Panc1 (cell line): Measurements from ENCODE around the gene SLC16A8. TPM values are rescaled to one million over a fixed set of nuclear protein-coding genes. Genes with fewer than 3 reads are reported as not detected.

ENCODE experiments used
- ATAC-seq: fragments of 200-7000 bp; cut with Tn5 transposase; 2 replicates; pipeline ENCODE4 v1.9.1; 2020; ENCODE audit warnings: mild to moderate bottlenecking, moderate library complexity
- BruUV-seq: library from RNA; stranded (reverse); fragments of 400-500 nt; replicated peaks from 2 replicates; lab custom pipeline; 2021; lab: Mats Ljungman, UMichigan
- CTCF ChIA-PET: fragments of 300-600 bp; sonication (Branson Sonifier 250); formaldehyde crosslinking; loops from one replicate; lab custom pipeline; 2022; ENCODE audit warnings: antibody characterized with exemption; lab: Charles Lee
- POLR2A ChIA-PET: fragments of 300-600 bp; sonication (Branson Sonifier 250); formaldehyde crosslinking; loops from one replicate; lab custom pipeline; 2022; ENCODE audit warnings: antibody characterized with exemption; lab: Charles Lee
- DNase-seq: peaks from one replicate; pipeline ENCODE4 v3.0.0-alpha.2; 2010; ENCODE audit warnings: low read depth, low spot score
- H3K27ac ChIP-seq: 2 replicates; pipeline ENCODE4 v1.5.1; 2011; ENCODE audit warnings: mild to moderate bottlenecking, low read length, inconsistent platforms
- H3K27me3 ChIP-seq: fragments of 200-500 bp; sonication (Bioruptor generic); 2 replicates; pipeline ENCODE4 v1.6.0; 2014; ENCODE audit warnings: low read length, inconsistent platforms; ENCODE audit not compliant: control insufficient read depth, insufficient read depth
- H3K36me3 ChIP-seq: fragments of 200-500 bp; sonication (Bioruptor generic); 2 replicates; pipeline ENCODE4 v1.5.1; 2014; ENCODE audit warnings: inconsistent platforms, mild to moderate bottlenecking, low read length, moderate library complexity; ENCODE audit not compliant: control insufficient read depth, insufficient read depth
- H3K4me1 ChIP-seq: 2 replicates; pipeline ENCODE4 v1.5.1; 2011; ENCODE audit warnings: inconsistent platforms, mild to moderate bottlenecking, low read length, moderate library complexity; ENCODE audit not compliant: control insufficient read depth, insufficient read depth
- H3K4me3 ChIP-seq, 2 experiments: 2 replicates each; pipeline ENCODE4 v1.5.1; 2011 to 2012; ENCODE audit warnings: low read depth in 2 of 2, low read length in 2 of 2, mild to moderate bottlenecking in 2 of 2, inconsistent platforms in 1 of 2, moderate library complexity in 1 of 2
- H3K9me3 ChIP-seq: fragments of 200-500 bp; sonication (Bioruptor generic); 2 replicates; pipeline ENCODE4 v1.5.1; 2014; ENCODE audit warnings: low read depth, mild to moderate bottlenecking, inconsistent platforms, low read length, moderate library complexity; ENCODE audit not compliant: control insufficient read depth, insufficient read depth
- POLR2AphosphoS5 ChIP-seq: IDR thresholded peaks from 2 replicates; pipeline ENCODE4 v1.6.1; 2012; ENCODE audit warnings: mild to moderate bottlenecking, low read depth, low read length, moderate library complexity
- SIN3A ChIP-seq: IDR thresholded peaks from 2 replicates; pipeline ENCODE4 v1.6.1; 2012; ENCODE audit warnings: low read depth, mild to moderate bottlenecking, low read length, moderate library complexity, borderline replicate concordance; ENCODE audit not compliant: insufficient read depth
- TCF7L2 ChIP-seq: IDR thresholded peaks from 2 replicates; pipeline ENCODE4 v1.6.1; 2011; ENCODE audit warnings: mild to moderate bottlenecking, low read depth, low read length, inconsistent platforms
- in situ Hi-C: cut with HindIII; loops from 2 replicates; pipeline ENCODE4 v1.10.0; 2016; ENCODE audit warnings: low sequenced_read_pairs, low pct_unique_long_range_greater_than_20kb
- intact Hi-C: fragments of 100-400 bp; cut with micrococcal nuclease; formaldehyde crosslinking; loops from one replicate; pipeline ENCODE4 v1.10.0; 2022; ENCODE audit not compliant: unreplicated experiment
- total RNA-seq: library from RNA; stranded (reverse); gene quantifications from one replicate; pipeline ENCODE4 v1.2.1, GENCODE V29; 2021; ENCODE audit not compliant: unreplicated experiment
- TF ChIP-seq, protein P1 (sequence below), 2 experiments: IDR thresholded peaks; 2 replicates each; pipeline ENCODE4 v1.6.1; 2011 to 2012; ENCODE audit warnings: low read depth in 2 of 2, control low read depth in 1 of 2, low read length in 1 of 2, mild to moderate bottlenecking in 1 of 2, moderate library complexity in 1 of 2; ENCODE audit not compliant: insufficient read depth in 1 of 2
- TF ChIP-seq, protein P2 (sequence below): fragments of 450-650 bp; IDR thresholded peaks from 2 replicates; pipeline ENCODE4 v1.5.1; 2017; ENCODE audit warnings: mild to moderate bottlenecking

Gene SLC16A8
- total RNA-seq, 1 experiment from 2014 or later: not detected

DNA sequence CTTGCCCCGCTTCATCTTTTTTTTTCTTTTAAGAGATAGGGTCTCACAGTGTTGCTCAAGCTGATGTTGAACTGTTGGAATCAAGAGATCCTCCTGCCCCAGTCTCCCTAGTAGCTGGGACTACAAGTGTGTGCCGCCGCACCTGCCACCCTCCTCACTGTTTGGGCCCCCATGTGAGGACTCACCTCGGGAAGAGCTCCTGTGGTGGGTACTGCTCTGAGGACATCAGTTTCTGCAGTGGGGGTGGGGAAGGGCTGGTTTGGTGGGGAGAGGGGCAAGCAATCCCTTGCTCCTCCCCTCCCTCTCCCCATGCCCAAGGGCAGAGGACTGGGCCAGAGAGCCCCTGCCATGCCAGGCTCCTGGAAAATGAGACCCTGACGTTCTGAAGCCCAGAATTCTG lies 1.5 kb upstream of the SLC16A8 start:
- CTCF ChIA-PET: interaction anchor here (0.5 to 1.3 kb wide), 2 partner anchors 12 to 393 kb away, joined by 3 to 8 read pairs; no protein-coding TSS in a partner anchor
- no TSS peak for BruUV-seq

DNA sequence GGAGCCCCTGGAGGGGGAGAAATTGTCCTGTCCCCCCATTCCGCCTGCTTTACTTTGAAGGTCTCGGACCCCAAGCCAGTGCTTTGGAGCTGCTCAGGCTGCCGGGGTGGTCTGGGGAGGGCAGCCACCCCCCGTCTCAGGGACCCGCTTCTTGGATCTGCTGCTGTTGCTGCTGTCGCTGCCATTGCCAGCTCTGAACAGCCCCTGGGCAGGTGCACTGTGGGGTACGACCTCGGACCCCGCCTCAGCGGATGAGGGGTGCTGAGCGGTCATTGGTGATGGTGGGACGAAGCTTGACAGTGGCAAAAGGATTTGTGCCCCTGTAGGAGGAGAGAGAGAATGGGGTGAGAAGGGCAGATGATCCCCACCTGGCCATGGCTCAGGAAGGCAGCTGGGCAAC lies 1.1 kb upstream of the SLC16A8 start:
- no peak for ATAC-seq
- no peaks in the 10 kb centered on the region for H3K36me3 ChIP-seq
- no peak overlapping the region for H3K27ac ChIP-seq
- in situ Hi-C loops: no loop called here
- no peak overlapping the region for H3K4me3 ChIP-seq
- no peaks in the 10 kb centered on the region for H3K9me3 ChIP-seq
- intact Hi-C loops: no loop called here
- BruUV-seq: no TSS peak
- no peak for DNase-seq
- TF ChIP-seq SIN3A (no peak), POLR2AphosphoS5 (no peak)
- TF ChIP-seq, protein P1, sequence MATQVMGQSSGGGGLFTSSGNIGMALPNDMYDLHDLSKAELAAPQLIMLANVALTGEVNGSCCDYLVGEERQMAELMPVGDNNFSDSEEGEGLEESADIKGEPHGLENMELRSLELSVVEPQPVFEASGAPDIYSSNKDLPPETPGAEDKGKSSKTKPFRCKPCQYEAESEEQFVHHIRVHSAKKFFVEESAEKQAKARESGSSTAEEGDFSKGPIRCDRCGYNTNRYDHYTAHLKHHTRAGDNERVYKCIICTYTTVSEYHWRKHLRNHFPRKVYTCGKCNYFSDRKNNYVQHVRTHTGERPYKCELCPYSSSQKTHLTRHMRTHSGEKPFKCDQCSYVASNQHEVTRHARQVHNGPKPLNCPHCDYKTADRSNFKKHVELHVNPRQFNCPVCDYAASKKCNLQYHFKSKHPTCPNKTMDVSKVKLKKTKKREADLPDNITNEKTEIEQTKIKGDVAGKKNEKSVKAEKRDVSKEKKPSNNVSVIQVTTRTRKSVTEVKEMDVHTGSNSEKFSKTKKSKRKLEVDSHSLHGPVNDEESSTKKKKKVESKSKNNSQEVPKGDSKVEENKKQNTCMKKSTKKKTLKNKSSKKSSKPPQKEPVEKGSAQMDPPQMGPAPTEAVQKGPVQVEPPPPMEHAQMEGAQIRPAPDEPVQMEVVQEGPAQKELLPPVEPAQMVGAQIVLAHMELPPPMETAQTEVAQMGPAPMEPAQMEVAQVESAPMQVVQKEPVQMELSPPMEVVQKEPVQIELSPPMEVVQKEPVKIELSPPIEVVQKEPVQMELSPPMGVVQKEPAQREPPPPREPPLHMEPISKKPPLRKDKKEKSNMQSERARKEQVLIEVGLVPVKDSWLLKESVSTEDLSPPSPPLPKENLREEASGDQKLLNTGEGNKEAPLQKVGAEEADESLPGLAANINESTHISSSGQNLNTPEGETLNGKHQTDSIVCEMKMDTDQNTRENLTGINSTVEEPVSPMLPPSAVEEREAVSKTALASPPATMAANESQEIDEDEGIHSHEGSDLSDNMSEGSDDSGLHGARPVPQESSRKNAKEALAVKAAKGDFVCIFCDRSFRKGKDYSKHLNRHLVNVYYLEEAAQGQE (IDR thresholded peaks at IDR 0.05; ENCODE audit: insufficient read depth in 1 of 2, low read depth in 2 of 2, low read length in 1 of 2): no peak
- TF ChIP-seq, protein P2, sequence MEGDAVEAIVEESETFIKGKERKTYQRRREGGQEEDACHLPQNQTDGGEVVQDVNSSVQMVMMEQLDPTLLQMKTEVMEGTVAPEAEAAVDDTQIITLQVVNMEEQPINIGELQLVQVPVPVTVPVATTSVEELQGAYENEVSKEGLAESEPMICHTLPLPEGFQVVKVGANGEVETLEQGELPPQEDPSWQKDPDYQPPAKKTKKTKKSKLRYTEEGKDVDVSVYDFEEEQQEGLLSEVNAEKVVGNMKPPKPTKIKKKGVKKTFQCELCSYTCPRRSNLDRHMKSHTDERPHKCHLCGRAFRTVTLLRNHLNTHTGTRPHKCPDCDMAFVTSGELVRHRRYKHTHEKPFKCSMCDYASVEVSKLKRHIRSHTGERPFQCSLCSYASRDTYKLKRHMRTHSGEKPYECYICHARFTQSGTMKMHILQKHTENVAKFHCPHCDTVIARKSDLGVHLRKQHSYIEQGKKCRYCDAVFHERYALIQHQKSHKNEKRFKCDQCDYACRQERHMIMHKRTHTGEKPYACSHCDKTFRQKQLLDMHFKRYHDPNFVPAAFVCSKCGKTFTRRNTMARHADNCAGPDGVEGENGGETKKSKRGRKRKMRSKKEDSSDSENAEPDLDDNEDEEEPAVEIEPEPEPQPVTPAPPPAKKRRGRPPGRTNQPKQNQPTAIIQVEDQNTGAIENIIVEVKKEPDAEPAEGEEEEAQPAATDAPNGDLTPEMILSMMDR: no peak
- no peaks in the 10 kb centered on the region for H3K27me3 ChIP-seq
- no peaks in the 10 kb centered on the region; the same call in 1 of the 2 replicates for H3K4me1 ChIP-seq
- ChIA-PET CTCF (interaction anchor here (0.5 to 1.3 kb wide), 2 partner anchors 13 to 393 kb away, joined by 3 to 8 read pairs; no protein-coding TSS in a partner anchor), POLR2A (no interaction called here)

More for the DNA sequence above, 1.5 kb upstream of the SLC16A8 start:
- DNase-seq (no peak), ATAC-seq (no peak)
- Histone ChIP-seq H3K36me3 (no peaks in the 10 kb centered on the region), H3K27ac (no peak overlapping the region), H3K4me3 (no peak overlapping the region), H3K9me3 (no peaks in the 10 kb centered on the region), H3K4me1 (no peaks in the 10 kb centered on the region; the same call in 1 of the 2 replicates), H3K27me3 (no peaks in the 10 kb centered on the region)
- in situ Hi-C loops: no loop called here
- intact Hi-C loops: no loop called here
- POLR2A ChIA-PET: no interaction called here
- TF ChIP-seq, protein P2: no peak
- TF ChIP-seq, protein P1 (IDR thresholded peaks at IDR 0.05; ENCODE audit: insufficient read depth in 1 of 2, low read depth in 2 of 2, low read length in 1 of 2): no peak
- TF ChIP-seq SIN3A: no peak
- no peak for TF ChIP-seq TCF7L2
- no peak for TF ChIP-seq POLR2AphosphoS5
